GM19043 (cell line): ENCODE data around the gene IL20.

ENCODE experiments used
- ATAC-seq: cut with Tn5 transposase; IDR thresholded peaks from one replicate; pipeline ENCODE4 v1.9.1; 2021; ENCODE audit warnings: low read depth; ENCODE audit not compliant: unreplicated experiment

The IL20 gene

GRCh38 chr1:206873603-206874188, 8.3 kb downstream of the IL20 start:
- no peak for ATAC-seq

DNA sequence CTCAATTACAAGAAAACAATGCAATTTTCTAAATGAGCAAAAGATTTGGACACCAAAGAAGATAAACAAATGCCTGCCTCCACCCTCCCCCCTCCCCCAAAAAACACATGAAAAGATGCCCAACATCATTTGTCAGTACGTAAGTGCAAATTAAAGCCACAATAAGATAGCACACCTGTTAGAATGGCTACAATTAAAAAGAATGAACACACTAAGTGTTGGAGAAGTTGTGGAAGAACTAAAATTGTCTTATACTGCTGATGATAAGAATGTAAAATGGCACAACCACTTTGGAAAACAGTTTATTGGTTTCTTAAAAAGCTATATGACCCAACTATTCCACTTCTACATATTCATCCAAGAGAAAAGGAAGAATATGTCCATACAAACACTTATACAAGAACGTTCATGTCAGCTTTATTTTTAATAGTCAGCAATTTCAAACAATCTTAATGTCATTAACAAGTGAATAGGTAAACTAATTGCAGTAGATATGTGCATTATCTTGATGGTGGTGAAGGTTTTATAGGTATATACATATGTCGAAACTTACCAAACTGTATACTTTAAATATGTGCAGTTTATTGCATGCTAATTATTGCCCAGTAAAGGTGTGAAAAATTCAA, 10.4 kb downstream of the IL20 start:
- no peak for ATAC-seq

DNA sequence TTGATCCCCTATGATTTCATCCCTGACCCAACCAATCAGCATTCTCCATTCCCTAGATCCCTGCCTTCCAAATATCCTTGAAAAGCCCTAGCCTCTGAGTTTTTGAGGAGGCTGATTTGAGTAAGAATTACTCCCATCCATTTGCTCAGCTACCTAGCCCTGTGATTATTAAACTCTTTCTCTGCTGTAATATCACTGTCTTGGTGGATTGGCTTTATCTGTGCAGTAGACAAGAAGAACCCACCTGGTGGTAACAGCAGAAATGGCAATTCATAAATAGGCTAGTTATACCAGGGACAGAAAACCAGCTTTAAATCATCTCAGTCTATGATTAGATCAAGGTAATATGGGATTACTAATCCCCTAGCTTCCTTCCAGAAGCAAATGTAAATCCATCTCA, 13.0 kb downstream of the IL20 start:
- no peak for ATAC-seq

DNA sequence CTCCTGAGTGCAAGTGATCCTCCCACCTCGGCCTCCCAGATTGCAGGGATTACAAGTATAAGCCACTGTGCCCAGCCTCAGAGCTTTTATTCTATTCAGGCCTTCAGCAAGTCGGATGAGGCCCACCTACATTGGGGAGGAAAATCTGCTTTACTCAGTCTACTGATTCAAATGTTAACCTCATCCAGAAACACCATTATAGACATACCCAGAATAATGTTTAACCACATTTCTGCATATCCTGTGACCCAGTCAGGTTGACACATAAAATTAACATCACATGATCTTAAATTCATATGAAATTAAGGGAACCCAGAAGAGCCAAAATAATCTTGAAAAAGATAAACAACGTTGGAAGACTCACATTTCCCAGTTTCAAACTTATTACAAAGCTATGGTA, 14.9 kb downstream of the IL20 start:
- ATAC-seq = no peak

DNA sequence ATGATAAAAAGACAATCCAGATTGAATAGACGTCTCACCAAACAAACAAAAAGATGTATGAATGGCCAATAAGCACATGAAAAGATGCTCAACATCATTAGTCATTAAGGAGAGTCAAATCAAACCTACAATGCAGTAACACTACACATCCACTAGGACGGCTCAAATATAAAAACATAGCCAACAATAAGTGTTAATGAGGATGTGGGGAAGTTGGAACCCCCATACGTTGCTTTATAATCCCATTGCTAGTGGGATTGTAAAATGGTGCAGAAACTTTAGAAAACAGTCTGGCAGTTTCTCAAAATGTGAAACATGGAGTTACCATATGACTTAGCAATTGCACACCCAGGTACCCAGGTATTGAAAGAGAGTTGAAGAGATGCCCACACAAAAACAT, 17.1 kb downstream of the IL20 start:
- no peak for ATAC-seq

- ATAC-seq = no peak
These were observed 17.7 kb downstream of the IL20 start for GRCh38 chr1:206883160-206883559.

GRCh38 chr1:206883876-206884275, 18.5 kb downstream of the IL20 start:
- ATAC-seq = no peak

DNA sequence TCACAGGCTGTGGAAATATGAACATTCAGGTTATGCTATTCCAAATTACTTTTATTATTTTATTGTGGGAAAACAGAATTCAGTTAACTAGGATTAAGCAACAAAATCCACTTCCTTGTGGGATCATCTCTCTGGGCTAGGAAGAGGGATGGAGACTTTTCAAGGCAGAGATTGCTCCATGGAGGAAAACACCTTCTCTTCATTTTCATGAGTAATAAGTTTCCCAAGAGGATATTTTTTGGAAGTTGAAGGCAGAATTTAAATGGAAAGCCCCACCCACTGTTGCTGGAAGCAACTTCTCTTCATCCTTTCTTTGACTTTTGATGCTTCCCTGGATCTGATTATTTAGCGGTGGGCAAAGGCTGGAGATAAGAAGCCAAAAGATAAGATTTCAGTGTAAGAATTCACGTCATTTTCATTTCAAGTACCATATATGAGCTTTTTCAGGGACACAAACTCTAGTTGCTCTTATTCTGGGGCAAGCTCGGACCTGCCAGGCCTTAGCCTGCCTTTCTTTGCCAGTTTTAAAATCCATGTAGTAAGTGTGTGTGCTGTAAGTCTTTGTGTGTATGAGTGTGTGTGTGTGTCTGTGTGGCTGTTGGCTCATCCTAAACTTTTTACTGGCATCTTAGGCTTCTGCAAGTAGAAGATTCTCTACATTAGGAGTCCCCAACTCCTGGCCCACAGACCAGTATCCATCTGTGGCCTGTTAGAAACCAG, 20.1 kb downstream of the IL20 start:
- no peak for ATAC-seq

DNA sequence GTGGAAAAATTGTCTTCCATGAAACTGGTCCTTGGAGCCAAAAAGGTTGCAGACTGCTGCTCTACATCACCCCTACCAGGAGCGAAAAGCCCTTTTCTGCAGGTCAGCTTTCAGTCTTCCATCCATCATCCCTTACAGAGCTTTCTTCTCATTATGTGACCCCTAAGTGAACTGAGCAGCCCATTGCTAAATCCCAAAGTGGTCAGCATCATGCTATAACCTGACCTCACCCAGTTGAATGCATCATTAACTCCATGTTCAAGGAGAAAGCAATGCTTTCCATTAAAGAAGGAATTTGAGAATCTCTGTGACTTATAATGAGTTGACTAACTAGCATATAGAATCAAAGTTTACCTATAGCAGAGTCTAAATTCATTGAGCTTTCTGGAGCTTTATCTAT, 21.4 kb downstream of the IL20 start:
- no peak for ATAC-seq

- ATAC-seq = no peak
These were observed 22.3 kb downstream of the IL20 start for GRCh38 chr1:206887701-206888100.

- ATAC-seq = no peak
These were observed 25.0 kb downstream of the IL20 start for GRCh38 chr1:206890125-206891060.

DNA sequence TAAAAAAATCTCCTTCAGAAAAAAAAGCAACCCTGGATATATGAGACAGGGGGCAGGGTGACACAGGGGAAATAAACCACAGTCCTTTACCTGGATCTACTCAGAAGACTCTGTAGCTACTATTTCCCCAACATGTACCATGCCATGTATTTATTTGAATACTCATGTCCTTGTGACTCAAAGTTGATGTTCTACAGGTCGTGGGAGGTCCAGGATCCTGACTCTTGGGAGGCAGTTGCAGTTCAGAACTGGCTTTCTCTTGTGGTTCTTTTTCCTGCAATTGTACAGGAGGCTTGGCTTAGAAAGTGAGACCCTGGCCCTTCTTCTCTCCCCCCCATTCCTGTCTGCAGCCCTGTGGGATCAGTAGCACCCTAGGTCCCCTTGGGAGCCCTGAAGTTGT, 26.0 kb downstream of the IL20 start:
- ATAC-seq = no peak

GRCh38 chr1:206892351-206892984, 27.0 kb downstream of the IL20 start:
- ATAC-seq = no peak

DNA sequence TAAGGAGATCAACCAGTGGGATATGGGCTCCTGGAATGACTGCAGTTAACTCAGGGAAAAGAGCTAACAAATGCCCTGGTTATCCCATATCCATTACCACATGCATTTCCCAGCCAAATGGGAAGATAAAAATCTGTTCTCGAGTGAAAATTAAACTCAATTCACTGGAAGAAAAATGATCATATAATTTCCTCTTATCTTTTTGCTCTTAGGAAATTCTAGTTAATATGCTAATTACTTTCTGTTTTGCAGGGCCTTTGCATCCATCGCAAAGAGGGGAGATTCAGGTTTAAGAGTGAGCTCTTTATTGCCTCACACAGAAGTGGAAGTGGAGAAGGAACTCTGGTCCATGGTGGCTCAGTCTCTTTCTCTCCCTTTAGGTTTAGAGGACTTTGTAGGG, 28.0 kb downstream of the IL20 start:
- no peak for ATAC-seq

GRCh38 chr1:206895325-206895724, 29.9 kb downstream of the IL20 start:
- no peak for ATAC-seq

- ATAC-seq = no peak
These were observed 30.4 kb downstream of the IL20 start for GRCh38 chr1:206895837-206896242.

- no peak for ATAC-seq
These were observed 30.8 kb downstream of the IL20 start for GRCh38 chr1:206896261-206896660.

- ATAC-seq = no peak
These were observed 31.8 kb downstream of the IL20 start, which contains the start of gene IL24 for GRCh38 chr1:206897175-206897574. IL24 (plus strand) TSS chr1:206897443; CDS start chr1:206897833, 390 bp downstream.

GRCh38 chr1:206898089-206898914, 32.9 kb downstream of the IL20 start:
- ATAC-seq = no peak
